ENCODE data around the gene OSBP2.

- TF ChIP-seq CTCF (IDR thresholded peaks at IDR 0.05), result no peak
- TF ChIP-seq EZH2 (IDR thresholded peaks at IDR 0.05), result no peak
- TF ChIP-seq EZH2phosphoT487 (IDR thresholded peaks at IDR 0.05), result no peak
These were observed 59.8 kb downstream of the OSBP2 start for GRCh38 chr22:30754521-30754920.

Measured in neural progenitor cell (in vitro differentiated cells).